H1 (cell line): ENCODE measurements around the gene WDR33. TPM values are rescaled to one million over a fixed set of nuclear protein-coding genes. Genes with fewer than 3 reads are reported as not detected.

Experiments
- CTCF ChIA-PET: fragments of 300-600 bp; sonication (Branson Sonifier 250); formaldehyde crosslinking; loops from one replicate; lab custom pipeline; 2021; ENCODE audit not compliant: partially characterized antibody; lab: Charles Lee
- POLR2A ChIA-PET: fragments of 300-600 bp; sonication (Branson Sonifier 250); formaldehyde crosslinking; loops from one replicate; lab custom pipeline; 2021; ENCODE audit warnings: inconsistent platforms; ENCODE audit not compliant: partially characterized antibody; lab: Charles Lee
- DNase-seq, 2 experiments: peaks; one replicate each; pipeline versions ENCODE4 v3.0.0 to v3.0.0-alpha.2; 2010 to 2022; ENCODE audit warnings: low spot score in 2 of 2, low read depth in 1 of 2, mixed read lengths in 1 of 2
- FAIRE-seq: peaks from 2 replicates; lab custom pipeline; 2011; peaks lifted over from hg19 to GRCh38; lab: Jason Lieb, UNC
- H2AFZ ChIP-seq: 2 replicates; pipeline ENCODE4 v1.8.1; 2012; ENCODE audit warnings: low read length, inconsistent platforms
- H2AK5ac ChIP-seq: 2 replicates; pipeline ENCODE4 v1.6.1; 2013; ENCODE audit warnings: low read depth, low read length
- H2BK120ac ChIP-seq: replicated peaks from 2 replicates; pipeline ENCODE3; 2013; ENCODE audit warnings: low read depth, low read length, inconsistent platforms
- H2BK12ac ChIP-seq: 2 replicates; pipeline ENCODE4 v1.6.1; 2013; ENCODE audit warnings: low read depth, low read length
- H2BK15ac ChIP-seq: 2 replicates; pipeline ENCODE4 v1.6.1; 2013; ENCODE audit warnings: low read length
- H2BK20ac ChIP-seq: 2 replicates; pipeline ENCODE4 v1.6.1; 2013; ENCODE audit warnings: low read length
- H2BK5ac ChIP-seq: 2 replicates; pipeline ENCODE4 v1.6.1; 2013; ENCODE audit warnings: low read depth, low read length
- H3K14ac ChIP-seq: 2 replicates; pipeline ENCODE4 v1.6.1; 2013; ENCODE audit warnings: inconsistent platforms; ENCODE audit not compliant: insufficient read length
- H3K18ac ChIP-seq: 2 replicates; pipeline ENCODE4 v1.6.1; 2013; ENCODE audit warnings: low read length; ENCODE audit errors: extremely low read depth
- H3K23ac ChIP-seq: 2 replicates; pipeline ENCODE4 v1.6.1; 2013; ENCODE audit warnings: inconsistent platforms; ENCODE audit not compliant: insufficient read length
- H3K23me2 ChIP-seq: 2 replicates; pipeline ENCODE4 v1.6.1; 2013; ENCODE audit warnings: low read depth, low read length
- H3K27ac ChIP-seq: 2 replicates; pipeline ENCODE4 v1.6.1; 2011; ENCODE audit warnings: low read depth, low read length, inconsistent platforms
- H3K27me3 ChIP-seq, 4 experiments: replicated peaks in 1 of 4; 1 replicate in 1 of 4; 2 replicates in 3 of 4; pipeline versions ENCODE4 v1.6.1 to v1.8.1; 2011 to 2013; ENCODE audit warnings: low read length in 3 of 4, mild to moderate bottlenecking in 3 of 4, inconsistent platforms in 2 of 4, mixed read lengths in 2 of 4, moderate library complexity in 1 of 4; ENCODE audit not compliant: control insufficient read depth in 3 of 4, insufficient read depth in 3 of 4; ENCODE audit errors: extremely low read depth in 1 of 4
- H3K36me3 ChIP-seq, 4 experiments: 2 replicates each; pipeline versions ENCODE4 v1.6.1 to v1.8.1; 2011 to 2013; ENCODE audit warnings: mild to moderate bottlenecking in 4 of 4, low read length in 3 of 4, moderate library complexity in 2 of 4, control low read depth in 1 of 4, inconsistent platforms in 1 of 4; ENCODE audit not compliant: insufficient read depth in 4 of 4, control insufficient read depth in 2 of 4
- H3K4ac ChIP-seq: replicated peaks from 2 replicates; pipeline ENCODE3; 2013; ENCODE audit warnings: low read length, low read depth, mixed read lengths, inconsistent platforms; ENCODE audit not compliant: insufficient read length
- H3K4me1 ChIP-seq, 4 experiments: replicated peaks in 1 of 4; 1 replicate in 1 of 4; 2 replicates in 3 of 4; pipeline versions ENCODE4 v1.6.1 to v1.8.1; 2011 to 2013; ENCODE audit warnings: low read length in 3 of 4, inconsistent platforms in 2 of 4, mixed read lengths in 1 of 4; ENCODE audit not compliant: insufficient read depth in 4 of 4, control insufficient read depth in 3 of 4
- H3K4me2 ChIP-seq, 2 experiments: 2 replicates each; pipeline versions ENCODE4 v1.6.1 to v1.8.1; 2011 to 2013; ENCODE audit warnings: low read depth in 2 of 2, low read length in 2 of 2, control low read depth in 1 of 2, inconsistent platforms in 1 of 2, mild to moderate bottlenecking in 1 of 2; ENCODE audit not compliant: insufficient read depth in 1 of 2
- H3K4me3 ChIP-seq, 4 experiments: fragments of 200-600, 300-600 bp in 1 of 4; sonication (generic), shearing (Covaris generic), sonication (Bioruptor Twin) in 1 of 4; 2 replicates each; pipeline versions ENCODE4 v1.5.1 to v1.8.1; 2011 to 2016; ENCODE audit warnings: low read length in 4 of 4, low read depth in 3 of 4, control low read depth in 2 of 4, inconsistent platforms in 2 of 4, mild to moderate bottlenecking in 2 of 4, mixed read lengths in 1 of 4, moderate library complexity in 1 of 4; ENCODE audit not compliant: insufficient read depth in 2 of 4; ENCODE audit errors: extremely low read depth in 1 of 4
- H3K56ac ChIP-seq: replicated peaks from 2 replicates; pipeline ENCODE3; 2013; ENCODE audit warnings: low read depth, mild to moderate bottlenecking, mixed read lengths, low read length, inconsistent platforms; ENCODE audit not compliant: insufficient read length
- H3K79me1 ChIP-seq: 2 replicates; pipeline ENCODE4 v1.6.1; 2013; ENCODE audit warnings: low read depth, low read length, control low read depth
- H3K79me2 ChIP-seq, 2 experiments: 2 replicates each; pipeline versions ENCODE4 v1.6.1 to v1.8.1; 2012 to 2013; ENCODE audit warnings: low read length in 2 of 2, mild to moderate bottlenecking in 2 of 2, inconsistent platforms in 1 of 2; ENCODE audit not compliant: insufficient read depth in 2 of 2, control insufficient read depth in 1 of 2
- H3K9ac ChIP-seq, 4 experiments: replicated peaks in 1 of 4; 1 replicate in 1 of 4; 2 replicates in 3 of 4; pipeline versions ENCODE4 v1.6.1 to v1.8.1; 2011 to 2013; ENCODE audit warnings: low read depth in 3 of 4, low read length in 3 of 4, control low read depth in 2 of 4, mild to moderate bottlenecking in 2 of 4, moderate library complexity in 2 of 4, inconsistent platforms in 1 of 4; ENCODE audit errors: extremely low read depth in 1 of 4
- H3K9me3 ChIP-seq, 2 experiments: 2 replicates each; pipeline versions ENCODE4 v1.6.1 to v1.8.1; 2012 to 2013; ENCODE audit warnings: mild to moderate bottlenecking in 2 of 2, moderate library complexity in 2 of 2, control low read depth in 1 of 2, inconsistent platforms in 1 of 2, low read depth in 1 of 2, low read length in 1 of 2, mixed read lengths in 1 of 2; ENCODE audit not compliant: insufficient read depth in 2 of 2
- H4K20me1 ChIP-seq, 2 experiments: replicated peaks in 1 of 2; 2 replicates each; pipeline versions ENCODE3 to v1.8.1; 2011 to 2013; ENCODE audit warnings: inconsistent platforms in 2 of 2, low read length in 2 of 2, mild to moderate bottlenecking in 1 of 2; ENCODE audit not compliant: insufficient read depth in 2 of 2, control insufficient read depth in 1 of 2
- H4K5ac ChIP-seq: 2 replicates; pipeline ENCODE4 v1.6.1; 2013; ENCODE audit warnings: low read length, low read depth, mixed read lengths, inconsistent platforms; ENCODE audit not compliant: insufficient read length
- H4K8ac ChIP-seq: 2 replicates; pipeline ENCODE4 v1.8.0; 2013; ENCODE audit warnings: mild to moderate bottlenecking, moderate library complexity, low read length, inconsistent platforms; ENCODE audit not compliant: insufficient read depth; ENCODE audit errors: extremely low read depth
- H4K91ac ChIP-seq: replicated peaks from 2 replicates; pipeline ENCODE3; 2013; ENCODE audit warnings: low read length, mixed read lengths, inconsistent platforms; ENCODE audit not compliant: insufficient read length
- HDAC2 ChIP-seq, 2 experiments: fragments of 300-600 bp in 1 of 2; sonication (generic) in 1 of 2; IDR thresholded peaks; 2 replicates each; pipeline ENCODE4 v1.6.1; 2011 to 2012; ENCODE audit warnings: low read depth in 2 of 2, low read length in 2 of 2, mild to moderate bottlenecking in 2 of 2, moderate library complexity in 2 of 2, borderline replicate concordance in 1 of 2, inconsistent platforms in 1 of 2
- NANOG ChIP-seq: IDR thresholded peaks from 2 replicates; pipeline ENCODE4 v1.6.1; 2011; ENCODE audit warnings: low read length, low read depth, mild to moderate bottlenecking, inconsistent platforms; ENCODE audit not compliant: insufficient read depth, poor library complexity, severe bottlenecking
- NRF1 ChIP-seq: IDR thresholded peaks from 2 replicates; pipeline ENCODE4 v1.6.1; 2011; ENCODE audit warnings: mild to moderate bottlenecking, low read depth, low read length, improper control_type of control experiment
- SP2 ChIP-seq: IDR thresholded peaks from 2 replicates; pipeline ENCODE4 v1.6.1; 2012; ENCODE audit warnings: mild to moderate bottlenecking, low read length, inconsistent platforms
- SP4 ChIP-seq: IDR thresholded peaks from 2 replicates; pipeline ENCODE4 v1.6.1; 2012; ENCODE audit warnings: low read length, inconsistent platforms
- SRF ChIP-seq: IDR thresholded peaks from 2 replicates; pipeline ENCODE4 v1.6.1; 2011; ENCODE audit warnings: mild to moderate bottlenecking, low read depth, low read length, moderate library complexity
- WGBS, 2 experiments: shearing (Covaris generic) in 1 of 2; methylation state at CpG; one replicate each; pipeline versions ENCODE4 v1.1.6 to v1.1.7; 2013 to 2015; ENCODE audit warnings: low lambda C conversion rate in 2 of 2, mixed read lengths in 2 of 2, inconsistent platforms in 1 of 2, low coverage in 1 of 2, missing lambda C conversion rate in 1 of 2; ENCODE audit not compliant: insufficient replicate concordance in 2 of 2, insufficient coverage in 1 of 2, insufficient read length in 1 of 2; ENCODE audit errors: extremely low coverage in 1 of 2, missing lambda C conversion rate in 1 of 2; 5-methylcytosine and 5-hydroxymethylcytosine counted together
- polyA plus RNA-seq, 7 experiments: library from polyadenylated mRNA; depleted of rRNA in 3 of 7; stranded (reverse) in 5 of 7; unstranded in 2 of 7; fragments of >200 nt in 5 of 7; fragments of 200-250 nt in 2 of 7; gene quantifications; 1 replicate in 5 of 7; 2 replicates in 1 of 7; 4 replicates in 1 of 7; pipeline versions ENCODE4 v1.2.1 to v1.2.3, GENCODE V29; 2011 to 2013; ENCODE audit warnings: missing spikeins in 2 of 7, mixed read lengths in 2 of 7
- total RNA-seq: library from RNA; stranded (reverse); fragmentation: NEBNext Ultra II Directional; extraction: Animal tissue kit (Norgen Biotek cat#: 25700); gene quantifications from 2 replicates; pipeline ENCODE4 v1.2.1, GENCODE V29; 2021
- TF ChIP-seq, protein P1 (sequence below): IDR thresholded peaks from 2 replicates; pipeline ENCODE4 v1.6.1; 2011; ENCODE audit warnings: low read depth, mild to moderate bottlenecking, low read length; ENCODE audit not compliant: insufficient read depth

WDR33 gene
- total and polyA plus RNA-seq, 2 of the 8 experiments (the other 6 are each of a cell fraction or from before 2014, with no cell fraction given) = 18.1 to 82.7 TPM

DNA sequence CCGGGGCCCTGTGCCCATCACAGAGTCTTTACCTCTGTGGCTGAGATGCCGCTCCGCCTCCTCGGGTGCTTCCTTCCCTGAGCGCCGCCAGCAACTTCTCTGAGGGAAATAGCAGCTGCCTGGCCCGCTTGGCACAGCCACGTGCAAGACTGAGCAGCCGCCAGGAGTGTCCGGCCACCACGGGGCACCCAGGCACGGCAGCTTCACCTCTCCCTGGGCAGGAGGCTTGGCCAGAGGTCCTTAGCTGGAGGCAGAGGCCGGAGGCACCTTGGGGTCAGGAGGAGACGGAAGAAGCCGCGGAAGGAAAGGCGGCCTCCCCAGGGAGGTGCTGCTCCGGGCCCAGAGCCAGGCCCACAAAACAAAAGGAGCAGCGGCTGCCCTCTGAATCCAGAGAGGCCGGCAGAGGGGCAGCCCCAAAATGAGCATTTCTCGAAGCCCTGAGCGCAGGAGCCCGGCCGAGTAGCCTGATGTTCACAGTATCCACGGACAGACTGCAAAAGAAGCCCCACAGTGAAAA is 129.6 kb downstream of the WDR33 start:
- Histone ChIP-seq H3K4me3 (no peak overlapping the region), H2BK15ac (no peak overlapping the region), H2AK5ac (no peak overlapping the region), H4K5ac (no peak overlapping the region), H3K4ac (peak overlapping the region; percentile 29), H3K79me2 (no peaks in the 10 kb centered on the region), H4K20me1 (no peaks in the 10 kb centered on the region), H3K4me2 (no peak overlapping the region; a peak in 1 of 4 replicates), H3K79me1 (no peaks in the 10 kb centered on the region), H3K9me3 (no peaks in the 10 kb centered on the region), H2BK12ac (0 out of 2 replicates have a peak overlapping the region, but pooled peaks have one; percentile 39), H3K56ac (no peak overlapping the region), H3K23me2 (no peaks in the 10 kb centered on the region), H2AFZ (no peak overlapping the region), H2BK20ac (no peak overlapping the region), H2BK5ac (no peak overlapping the region), H4K8ac (peak overlapping the region; percentile 75; the same call in 1 of the 2 replicates), H3K27ac (no peak overlapping the region), H2BK120ac (no peak overlapping the region), H3K23ac (no peak overlapping the region), H3K9ac (no peak overlapping the region), H3K4me1 (peaks cover 0 to 8% (median 0%) of the 10 kb centered on the region in 4 experiments; a peak in 2 of 7 replicates), H3K36me3 (no peaks in the 10 kb centered on the region), H3K27me3 (peaks cover 2 to 16% (median 9%) of the 10 kb centered on the region in 4 experiments), H3K18ac (no peak overlapping the region), H4K91ac (no peak overlapping the region), H3K14ac (no peak overlapping the region)
- POLR2A ChIA-PET = interaction anchor here (1.0 to 1.1 kb wide), 2 partner anchors 21 to 24 kb away, joined by 3 to 4 read pairs; no protein-coding TSS in a partner anchor
- FAIRE-seq (no peak), DNase-seq (peak in 1 of 2 experiments; percentile 60)
- CTCF ChIA-PET = interaction anchor here (1.8 to 6.0 kb wide), 3 partner anchors 14 to 41 kb away, joined by 5 to 40 read pairs (median 5); no protein-coding TSS in a partner anchor
- WGBS, 2 experiments = 81% methylated on average over 25 of the region's 25 CpGs; no CpG with 5 or more reads in 1 of the 2 experiments
- no peak for TF ChIP-seq NANOG
- no peak for TF ChIP-seq SRF
- TF ChIP-seq, protein P1, sequence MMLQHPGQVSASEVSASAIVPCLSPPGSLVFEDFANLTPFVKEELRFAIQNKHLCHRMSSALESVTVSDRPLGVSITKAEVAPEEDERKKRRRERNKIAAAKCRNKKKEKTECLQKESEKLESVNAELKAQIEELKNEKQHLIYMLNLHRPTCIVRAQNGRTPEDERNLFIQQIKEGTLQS = no peak
- no peak for TF ChIP-seq SP2
- TF ChIP-seq HDAC2 (IDR thresholded peaks at IDR 0.05; ENCODE audit: borderline replicate concordance in 1 of 2, low read depth in 2 of 2, low read length in 2 of 2) = no peak
- TF ChIP-seq SP4 = no peak
- TF ChIP-seq NRF1 = no peak
